WTC11 (cell line): ENCODE data around the gene MXRA8. TPM values are rescaled to one million over a fixed set of nuclear protein-coding genes. Genes with fewer than 3 reads are reported as not detected.

Source experiments
- ATAC-seq: fragments of 200-7000 bp; cut with Tn5 transposase; 2 replicates; pipeline ENCODE4 v1.10.0; 2021; ENCODE audit warnings: mild to moderate bottlenecking, moderate library complexity
- CTCF ChIA-PET: fragments of 300-600 bp; sonication (Branson Sonifier 250); formaldehyde crosslinking; loops from one replicate; lab custom pipeline; 2021; ENCODE audit warnings: antibody characterized with exemption; lab: Charles Lee
- POLR2A ChIA-PET: fragments of 350-600 bp; sonication (Branson Sonifier 250); formaldehyde crosslinking; loops from one replicate; lab custom pipeline; 2021; ENCODE audit warnings: antibody characterized with exemption; lab: Charles Lee
- DNase-seq: peaks from one replicate; pipeline ENCODE4 v3.0.0; 2021; ENCODE audit warnings: low spot score
- H3K27ac Mint-ChIP-seq: 2 replicates; pipeline ENCODE4 v1.8.0; 2021; ENCODE audit warnings: mixed read lengths
- H3K27me3 Mint-ChIP-seq: 2 replicates; pipeline ENCODE4 v1.8.0; 2021; ENCODE audit warnings: low read depth, mild to moderate bottlenecking, moderate library complexity, mixed read lengths
- H3K36me3 Mint-ChIP-seq: 2 replicates; pipeline ENCODE4 v1.8.0; 2021; ENCODE audit warnings: mixed read lengths
- H3K4me1 Mint-ChIP-seq: 2 replicates; pipeline ENCODE4 v1.8.0; 2022; ENCODE audit warnings: mixed read lengths
- H3K4me3 Mint-ChIP-seq: 2 replicates; pipeline ENCODE4 v1.8.0; 2021; ENCODE audit warnings: mild to moderate bottlenecking, moderate library complexity, mixed read lengths
- H3K9me3 Mint-ChIP-seq: 2 replicates; pipeline ENCODE4 v1.8.0; 2021; ENCODE audit warnings: mixed read lengths
- CREM ChIP-seq: sonication (generic); formaldehyde crosslinking; IDR thresholded peaks from 2 replicates; pipeline ENCODE4 v1.8.1; 2022; ENCODE audit warnings: mild to moderate bottlenecking, missing genetic modification reagents, moderate library complexity
- ESRRA ChIP-seq: sonication (generic); formaldehyde crosslinking; IDR thresholded peaks from 2 replicates; pipeline ENCODE4 v1.8.1; 2022; ENCODE audit warnings: mild to moderate bottlenecking, missing genetic modification reagents, borderline replicate concordance
- ETV6 ChIP-seq: sonication (generic); formaldehyde crosslinking; IDR thresholded peaks from 2 replicates; pipeline ENCODE4 v1.8.1; 2022; ENCODE audit warnings: mild to moderate bottlenecking, missing genetic modification reagents
- HMGA2 ChIP-seq: fragments of 250-450 bp; sonication (Bioruptor Pico); IDR thresholded peaks from 2 replicates; pipeline ENCODE4 v1.4.0; 2021; ENCODE audit warnings: mild to moderate bottlenecking, moderate library complexity
- KAT7 ChIP-seq: sonication (generic); formaldehyde crosslinking; IDR thresholded peaks from 2 replicates; pipeline ENCODE4 v1.8.1; 2023; ENCODE audit warnings: missing genetic modification reagents, mild to moderate bottlenecking, borderline replicate concordance
- MXD4 ChIP-seq: fragments of 250-450 bp; sonication (Bioruptor Pico); IDR thresholded peaks from 2 replicates; pipeline ENCODE4 v1.8.0; 2021; ENCODE audit warnings: mild to moderate bottlenecking, moderate library complexity, borderline replicate concordance
- NR2C2 ChIP-seq: sonication (generic); formaldehyde crosslinking; IDR thresholded peaks from 2 replicates; pipeline ENCODE4 v1.8.0; 2022; ENCODE audit warnings: mild to moderate bottlenecking, missing genetic modification reagents
- OVOL2 ChIP-seq: fragments of 250-450 bp; sonication (Bioruptor Pico); IDR thresholded peaks from 2 replicates; pipeline ENCODE4 v1.9.0; 2021; ENCODE audit warnings: mild to moderate bottlenecking, borderline replicate concordance
- RELA ChIP-seq: sonication (generic); formaldehyde crosslinking; IDR thresholded peaks from 2 replicates; pipeline ENCODE4 v1.8.1; 2022; ENCODE audit warnings: missing genetic modification reagents, mild to moderate bottlenecking, borderline replicate concordance
- TEAD4 ChIP-seq: sonication (generic); formaldehyde crosslinking; IDR thresholded peaks from 2 replicates; pipeline ENCODE4 v1.8.0; 2022; ENCODE audit warnings: mild to moderate bottlenecking, missing genetic modification reagents
- ZNF138 ChIP-seq: sonication (generic); formaldehyde crosslinking; conservative IDR thresholded peaks from 2 replicates; pipeline ENCODE4 v1.8.1; 2022; ENCODE audit warnings: mild to moderate bottlenecking, moderate library complexity, missing genetic modification reagents
- total RNA-seq: library from RNA; stranded (reverse); gene quantifications from 3 replicates; pipeline ENCODE4 v1.2.3, GENCODE V29; 2021
- TF ChIP-seq, protein P1 (sequence below): sonication (generic); formaldehyde crosslinking; IDR thresholded peaks from 2 replicates; pipeline ENCODE4 v1.8.1; 2023; ENCODE audit warnings: mild to moderate bottlenecking, missing genetic modification reagents
- TF ChIP-seq, protein P2 (sequence below): sonication (generic); formaldehyde crosslinking; IDR thresholded peaks from 2 replicates; pipeline ENCODE4 v1.8.1; 2022; ENCODE audit warnings: mild to moderate bottlenecking, missing genetic modification reagents, moderate library complexity, borderline replicate concordance
- TF ChIP-seq, protein P3 (sequence below): sonication (generic); formaldehyde crosslinking; IDR thresholded peaks from 2 replicates; pipeline ENCODE4 v1.8.0; 2022; ENCODE audit warnings: mild to moderate bottlenecking, missing genetic modification reagents
- TF ChIP-seq, protein P4 (sequence below): sonication (generic); formaldehyde crosslinking; IDR thresholded peaks from 2 replicates; pipeline ENCODE4 v1.8.1; 2022; ENCODE audit warnings: low read depth, mild to moderate bottlenecking, moderate library complexity, missing genetic modification reagents, borderline replicate concordance
- TF ChIP-seq, protein P5 (sequence below): fragments of 250-450 bp; sonication (Bioruptor Pico); IDR thresholded peaks from 2 replicates; pipeline ENCODE4 v2.1.2; 2022; ENCODE audit warnings: mild to moderate bottlenecking, moderate library complexity
- TF ChIP-seq, protein P6 (sequence below): fragments of 250-450 bp; sonication (Bioruptor Pico); IDR thresholded peaks from 2 replicates; pipeline ENCODE4 v1.9.0; 2021; ENCODE audit warnings: moderate library complexity, mild to moderate bottlenecking, inconsistent platforms, borderline replicate concordance
- TF ChIP-seq, protein P7 (sequence below): sonication (generic); formaldehyde crosslinking; IDR thresholded peaks from 2 replicates; pipeline ENCODE4 v1.8.1; 2022; ENCODE audit warnings: low read depth, missing genetic modification reagents, borderline replicate concordance
- TF ChIP-seq, protein P8 (sequence below): fragments of 250-450 bp; sonication (Bioruptor Pico); conservative IDR thresholded peaks from 2 replicates; pipeline ENCODE4 v1.9.0; 2021; ENCODE audit warnings: mild to moderate bottlenecking
- TF ChIP-seq, protein P9 (sequence below): sonication (generic); formaldehyde crosslinking; IDR thresholded peaks from 2 replicates; pipeline ENCODE4 v1.8.1; 2022; ENCODE audit warnings: missing genetic modification reagents, borderline replicate concordance
- TF ChIP-seq, protein P10 (sequence below): sonication (generic); formaldehyde crosslinking; IDR thresholded peaks from 2 replicates; pipeline ENCODE4 v1.8.0; 2022; ENCODE audit warnings: mild to moderate bottlenecking, missing genetic modification reagents

Gene MXRA8
- total RNA-seq, 1 experiment from 2014 or later: 6.7 TPM

DNA sequence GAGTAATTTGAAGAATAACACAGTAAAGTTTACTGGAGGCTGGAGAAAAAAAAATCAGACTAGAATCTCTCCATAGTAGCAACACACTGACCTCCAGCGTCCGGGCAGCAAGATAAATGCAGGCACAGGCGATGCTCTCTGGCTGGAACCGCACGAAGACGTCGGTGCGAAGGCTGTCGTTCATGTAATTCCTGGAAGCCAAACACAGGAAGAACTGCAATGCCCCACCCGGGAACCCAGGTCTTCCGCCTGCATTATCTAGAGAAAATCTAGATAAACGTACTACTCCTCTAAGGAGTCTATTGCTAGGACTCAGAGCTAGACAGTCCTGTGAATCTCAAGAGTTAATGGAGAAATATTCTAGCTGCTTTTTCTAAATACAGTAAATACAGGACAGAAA lies 32.3 kb upstream of the MXRA8 start:
- H3K4me1 Mint-ChIP-seq: no peaks in the 10 kb centered on the region
- POLR2A ChIA-PET: no interaction called here
- H3K36me3 Mint-ChIP-seq: peaks cover 96% of the 10 kb centered on the region
- no peak overlapping the region for H3K4me3 Mint-ChIP-seq
- DNase-seq: no peak
- TF ChIP-seq RELA (CRISPR knock-in tag) (no peak), CREM (no peak), NR2C2 (no peak), ETV6 (CRISPR knock-in tag) (no peak), ZNF138 (CRISPR knock-in tag) (no peak), HMGA2 (CRISPR knock-in tag) (no peak), MXD4 (no peak), OVOL2 (CRISPR knock-in tag) (no peak)
- TF ChIP-seq, protein P1, sequence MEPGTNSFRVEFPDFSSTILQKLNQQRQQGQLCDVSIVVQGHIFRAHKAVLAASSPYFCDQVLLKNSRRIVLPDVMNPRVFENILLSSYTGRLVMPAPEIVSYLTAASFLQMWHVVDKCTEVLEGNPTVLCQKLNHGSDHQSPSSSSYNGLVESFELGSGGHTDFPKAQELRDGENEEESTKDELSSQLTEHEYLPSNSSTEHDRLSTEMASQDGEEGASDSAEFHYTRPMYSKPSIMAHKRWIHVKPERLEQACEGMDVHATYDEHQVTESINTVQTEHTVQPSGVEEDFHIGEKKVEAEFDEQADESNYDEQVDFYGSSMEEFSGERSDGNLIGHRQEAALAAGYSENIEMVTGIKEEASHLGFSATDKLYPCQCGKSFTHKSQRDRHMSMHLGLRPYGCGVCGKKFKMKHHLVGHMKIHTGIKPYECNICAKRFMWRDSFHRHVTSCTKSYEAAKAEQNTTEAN (CRISPR knock-in tag): no peak
- TF ChIP-seq, protein P2, sequence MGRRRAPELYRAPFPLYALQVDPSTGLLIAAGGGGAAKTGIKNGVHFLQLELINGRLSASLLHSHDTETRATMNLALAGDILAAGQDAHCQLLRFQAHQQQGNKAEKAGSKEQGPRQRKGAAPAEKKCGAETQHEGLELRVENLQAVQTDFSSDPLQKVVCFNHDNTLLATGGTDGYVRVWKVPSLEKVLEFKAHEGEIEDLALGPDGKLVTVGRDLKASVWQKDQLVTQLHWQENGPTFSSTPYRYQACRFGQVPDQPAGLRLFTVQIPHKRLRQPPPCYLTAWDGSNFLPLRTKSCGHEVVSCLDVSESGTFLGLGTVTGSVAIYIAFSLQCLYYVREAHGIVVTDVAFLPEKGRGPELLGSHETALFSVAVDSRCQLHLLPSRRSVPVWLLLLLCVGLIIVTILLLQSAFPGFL (CRISPR knock-in tag): no peak
- TF ChIP-seq, protein P3, sequence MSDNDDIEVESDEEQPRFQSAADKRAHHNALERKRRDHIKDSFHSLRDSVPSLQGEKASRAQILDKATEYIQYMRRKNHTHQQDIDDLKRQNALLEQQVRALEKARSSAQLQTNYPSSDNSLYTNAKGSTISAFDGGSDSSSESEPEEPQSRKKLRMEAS (CRISPR knock-in tag): no peak
- TF ChIP-seq, protein P4, sequence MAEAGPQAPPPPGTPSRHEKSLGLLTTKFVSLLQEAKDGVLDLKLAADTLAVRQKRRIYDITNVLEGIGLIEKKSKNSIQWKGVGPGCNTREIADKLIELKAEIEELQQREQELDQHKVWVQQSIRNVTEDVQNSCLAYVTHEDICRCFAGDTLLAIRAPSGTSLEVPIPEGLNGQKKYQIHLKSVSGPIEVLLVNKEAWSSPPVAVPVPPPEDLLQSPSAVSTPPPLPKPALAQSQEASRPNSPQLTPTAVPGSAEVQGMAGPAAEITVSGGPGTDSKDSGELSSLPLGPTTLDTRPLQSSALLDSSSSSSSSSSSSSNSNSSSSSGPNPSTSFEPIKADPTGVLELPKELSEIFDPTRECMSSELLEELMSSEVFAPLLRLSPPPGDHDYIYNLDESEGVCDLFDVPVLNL: no peak
- TF ChIP-seq, protein P5, sequence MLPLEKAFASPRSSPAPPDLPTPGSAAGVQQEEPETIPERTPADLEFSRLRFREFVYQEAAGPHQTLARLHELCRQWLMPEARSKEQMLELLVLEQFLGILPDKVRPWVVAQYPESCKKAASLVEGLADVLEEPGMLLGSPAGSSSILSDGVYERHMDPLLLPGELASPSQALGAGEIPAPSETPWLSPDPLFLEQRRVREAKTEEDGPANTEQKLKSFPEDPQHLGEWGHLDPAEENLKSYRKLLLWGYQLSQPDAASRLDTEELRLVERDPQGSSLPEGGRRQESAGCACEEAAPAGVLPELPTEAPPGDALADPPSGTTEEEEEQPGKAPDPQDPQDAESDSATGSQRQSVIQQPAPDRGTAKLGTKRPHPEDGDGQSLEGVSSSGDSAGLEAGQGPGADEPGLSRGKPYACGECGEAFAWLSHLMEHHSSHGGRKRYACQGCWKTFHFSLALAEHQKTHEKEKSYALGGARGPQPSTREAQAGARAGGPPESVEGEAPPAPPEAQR: no peak
- TF ChIP-seq, protein P6, sequence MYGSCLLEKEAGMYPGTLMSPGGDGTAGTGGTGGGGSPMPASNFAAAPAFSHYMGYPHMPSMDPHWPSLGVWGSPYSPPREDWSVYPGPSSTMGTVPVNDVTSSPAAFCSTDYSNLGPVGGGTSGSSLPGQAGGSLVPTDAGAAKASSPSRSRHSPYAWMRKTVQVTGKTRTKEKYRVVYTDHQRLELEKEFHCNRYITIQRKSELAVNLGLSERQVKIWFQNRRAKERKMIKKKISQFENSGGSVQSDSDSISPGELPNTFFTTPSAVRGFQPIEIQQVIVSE: no peak
- TF ChIP-seq, protein P7, sequence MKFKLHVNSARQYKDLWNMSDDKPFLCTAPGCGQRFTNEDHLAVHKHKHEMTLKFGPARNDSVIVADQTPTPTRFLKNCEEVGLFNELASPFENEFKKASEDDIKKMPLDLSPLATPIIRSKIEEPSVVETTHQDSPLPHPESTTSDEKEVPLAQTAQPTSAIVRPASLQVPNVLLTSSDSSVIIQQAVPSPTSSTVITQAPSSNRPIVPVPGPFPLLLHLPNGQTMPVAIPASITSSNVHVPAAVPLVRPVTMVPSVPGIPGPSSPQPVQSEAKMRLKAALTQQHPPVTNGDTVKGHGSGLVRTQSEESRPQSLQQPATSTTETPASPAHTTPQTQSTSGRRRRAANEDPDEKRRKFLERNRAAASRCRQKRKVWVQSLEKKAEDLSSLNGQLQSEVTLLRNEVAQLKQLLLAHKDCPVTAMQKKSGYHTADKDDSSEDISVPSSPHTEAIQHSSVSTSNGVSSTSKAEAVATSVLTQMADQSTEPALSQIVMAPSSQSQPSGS (CRISPR knock-in tag): no peak
- TF ChIP-seq, all 79 proteins: peak for 0
- CTCF ChIA-PET: no interaction called here
- ATAC-seq: no peak
- no peak overlapping the region for H3K27ac Mint-ChIP-seq
- no peaks in the 10 kb centered on the region for H3K27me3 Mint-ChIP-seq
- no peaks in the 10 kb centered on the region for H3K9me3 Mint-ChIP-seq

DNA sequence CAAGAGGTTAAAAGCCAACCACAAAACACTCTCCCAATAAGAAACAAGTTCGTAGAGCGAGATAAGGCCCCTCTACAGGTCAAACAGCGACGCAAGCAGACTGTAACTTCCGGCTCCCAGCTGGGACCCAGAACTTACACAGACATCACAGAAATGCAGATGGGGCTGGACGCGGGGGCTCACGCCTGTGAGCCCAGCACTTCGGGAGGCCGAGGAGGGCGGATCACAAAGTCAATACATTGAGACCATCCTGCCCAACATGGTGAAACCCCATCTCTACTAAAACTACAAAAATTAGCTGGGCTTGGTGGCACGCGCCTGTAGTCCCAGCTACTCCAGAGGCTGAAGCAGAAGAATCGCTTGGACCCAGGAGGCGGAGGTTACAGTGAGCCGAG lies 29.7 kb upstream of the MXRA8 start:
- ChIA-PET CTCF (no interaction called here), POLR2A (interaction anchor here (1.7 kb wide), 1 partner anchor 11 kb away, joined by 5 read pairs; the partner anchor contains the start of gene CCNL2)
- Mint-ChIP-seq H3K9me3 (no peaks in the 10 kb centered on the region), H3K4me3 (no peak overlapping the region), H3K36me3 (peaks cover 80% of the 10 kb centered on the region), H3K27me3 (no peaks in the 10 kb centered on the region), H3K4me1 (no peaks in the 10 kb centered on the region), H3K27ac (no peak overlapping the region)
- ATAC-seq: no peak
- DNase-seq: no peak
- no peak for TF ChIP-seq OVOL2 (CRISPR knock-in tag)
- TF ChIP-seq ESRRA (CRISPR knock-in tag): no peak
- no peak for TF ChIP-seq KAT7 (CRISPR knock-in tag)
- TF ChIP-seq, protein P8, sequence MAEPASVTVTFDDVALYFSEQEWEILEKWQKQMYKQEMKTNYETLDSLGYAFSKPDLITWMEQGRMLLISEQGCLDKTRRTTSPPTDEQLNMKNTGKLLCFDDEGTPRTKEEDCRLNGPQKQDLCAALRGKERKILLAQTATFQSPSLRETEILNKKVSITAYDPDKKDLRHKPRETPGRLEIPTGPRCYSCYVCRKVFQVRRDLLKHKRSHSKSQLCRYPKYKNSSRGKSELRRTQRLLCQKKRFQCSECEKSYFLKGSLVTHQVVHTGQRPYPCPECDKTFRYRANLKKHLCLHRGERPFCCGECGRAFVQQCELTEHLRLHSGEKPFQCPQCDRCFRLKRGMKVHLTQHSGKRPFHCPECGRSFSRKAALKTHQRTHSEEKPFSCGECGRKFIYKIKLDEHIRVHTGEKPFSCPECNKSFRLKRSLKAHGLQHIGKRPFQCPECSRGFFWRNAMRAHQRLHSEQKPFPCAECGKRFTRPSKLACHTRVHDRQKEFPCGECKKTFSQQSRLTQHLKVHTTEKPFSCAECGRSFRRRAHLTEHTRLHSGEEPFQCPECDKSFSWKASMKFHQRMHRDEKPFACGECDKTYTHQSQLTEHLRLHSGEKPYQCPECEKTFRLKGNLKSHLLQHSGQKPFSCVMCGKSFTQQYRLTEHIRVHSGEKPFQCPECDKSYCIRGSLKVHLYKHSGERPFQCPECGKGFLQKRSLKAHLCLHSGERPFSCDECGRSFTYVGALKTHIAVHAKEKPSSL (CRISPR knock-in tag): no peak
- no peak for TF ChIP-seq TEAD4 (CRISPR knock-in tag)
- TF ChIP-seq, protein P9, sequence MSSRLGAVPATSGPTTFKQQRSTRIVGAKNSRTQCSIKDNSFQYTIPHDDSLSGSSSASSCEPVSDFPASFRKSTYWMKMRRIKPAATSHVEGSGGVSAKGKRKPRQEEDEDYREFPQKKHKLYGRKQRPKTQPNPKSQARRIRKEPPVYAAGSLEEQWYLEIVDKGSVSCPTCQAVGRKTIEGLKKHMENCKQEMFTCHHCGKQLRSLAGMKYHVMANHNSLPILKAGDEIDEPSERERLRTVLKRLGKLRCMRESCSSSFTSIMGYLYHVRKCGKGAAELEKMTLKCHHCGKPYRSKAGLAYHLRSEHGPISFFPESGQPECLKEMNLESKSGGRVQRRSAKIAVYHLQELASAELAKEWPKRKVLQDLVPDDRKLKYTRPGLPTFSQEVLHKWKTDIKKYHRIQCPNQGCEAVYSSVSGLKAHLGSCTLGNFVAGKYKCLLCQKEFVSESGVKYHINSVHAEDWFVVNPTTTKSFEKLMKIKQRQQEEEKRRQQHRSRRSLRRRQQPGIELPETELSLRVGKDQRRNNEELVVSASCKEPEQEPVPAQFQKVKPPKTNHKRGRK (CRISPR knock-in tag): no peak
- TF ChIP-seq, protein P10, sequence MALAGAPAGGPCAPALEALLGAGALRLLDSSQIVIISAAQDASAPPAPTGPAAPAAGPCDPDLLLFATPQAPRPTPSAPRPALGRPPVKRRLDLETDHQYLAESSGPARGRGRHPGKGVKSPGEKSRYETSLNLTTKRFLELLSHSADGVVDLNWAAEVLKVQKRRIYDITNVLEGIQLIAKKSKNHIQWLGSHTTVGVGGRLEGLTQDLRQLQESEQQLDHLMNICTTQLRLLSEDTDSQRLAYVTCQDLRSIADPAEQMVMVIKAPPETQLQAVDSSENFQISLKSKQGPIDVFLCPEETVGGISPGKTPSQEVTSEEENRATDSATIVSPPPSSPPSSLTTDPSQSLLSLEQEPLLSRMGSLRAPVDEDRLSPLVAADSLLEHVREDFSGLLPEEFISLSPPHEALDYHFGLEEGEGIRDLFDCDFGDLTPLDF: no peak
- no peak for TF ChIP-seq RELA (CRISPR knock-in tag)
